Skeletal muscle satellite cell (primary cell): ENCODE results near the gene TMEM72.

ENCODE experiments used
- H3K27me3 ChIP-seq: 2 replicates; pipeline ENCODE4 v1.7.0; 2013; ENCODE audit warnings: low read length; ENCODE audit not compliant: control insufficient read depth, insufficient read depth
- H3K36me3 ChIP-seq: 2 replicates; pipeline ENCODE4 v1.7.0; 2013; ENCODE audit warnings: mild to moderate bottlenecking, control low read depth, low read length; ENCODE audit not compliant: insufficient read depth
- H3K4me1 ChIP-seq: 2 replicates; pipeline ENCODE4 v1.7.0; 2013; ENCODE audit warnings: low read length; ENCODE audit not compliant: control insufficient read depth, insufficient read depth
- H3K4me2 ChIP-seq: 2 replicates; pipeline ENCODE4 v1.7.0; 2013; ENCODE audit warnings: mild to moderate bottlenecking, low read length
- H3K4me3 ChIP-seq: 2 replicates; pipeline ENCODE4 v1.7.0; 2013; ENCODE audit warnings: low read length
- H3K9ac ChIP-seq: 2 replicates; pipeline ENCODE4 v1.7.0; 2013; ENCODE audit warnings: mild to moderate bottlenecking, low read depth, low read length, moderate library complexity
- H3K9me3 ChIP-seq: replicated peaks from 2 replicates; pipeline ENCODE4 v1.7.0; 2013; ENCODE audit warnings: mild to moderate bottlenecking, control low read depth, low read length

The TMEM72 gene

DNA sequence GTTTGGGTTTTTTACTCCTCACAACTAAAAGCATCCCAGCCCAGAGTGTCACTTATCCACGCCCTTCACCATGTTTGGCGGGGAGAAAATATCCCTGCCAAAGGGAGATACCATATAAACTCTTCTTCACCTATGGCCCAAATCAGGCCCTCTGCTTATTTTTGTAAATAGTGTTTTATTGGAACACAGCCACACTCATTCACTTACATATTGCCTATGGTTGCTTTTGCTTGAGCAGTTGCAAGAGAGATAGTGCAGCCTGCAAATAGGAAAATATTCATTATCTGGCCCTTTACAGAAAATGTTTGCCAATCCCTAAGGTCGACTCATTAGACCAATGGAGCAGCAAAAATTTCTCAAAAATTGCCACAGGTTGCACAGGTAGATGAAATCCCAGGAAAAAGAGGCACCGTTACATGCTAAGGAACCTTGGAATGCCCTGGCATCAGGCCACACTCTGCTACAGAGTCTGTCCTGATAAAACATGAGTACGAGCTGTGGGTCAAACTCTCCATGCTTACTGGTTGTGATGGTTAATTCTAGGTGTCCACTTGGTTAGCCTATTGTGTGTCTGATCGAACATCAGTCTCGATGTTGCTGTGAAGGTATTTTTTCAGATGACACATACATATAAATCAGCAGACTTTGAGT is 40.6 kb downstream of the TMEM72 start:
- Histone ChIP-seq H3K9ac (no peak overlapping the region), H3K9me3 (no peaks in the 10 kb centered on the region), H3K36me3 (peaks cover 2% of the 10 kb centered on the region), H3K4me3 (no peak overlapping the region), H3K4me1 (no peaks in the 10 kb centered on the region), H3K27me3 (no peaks in the 10 kb centered on the region), H3K4me2 (no peak overlapping the region)

DNA sequence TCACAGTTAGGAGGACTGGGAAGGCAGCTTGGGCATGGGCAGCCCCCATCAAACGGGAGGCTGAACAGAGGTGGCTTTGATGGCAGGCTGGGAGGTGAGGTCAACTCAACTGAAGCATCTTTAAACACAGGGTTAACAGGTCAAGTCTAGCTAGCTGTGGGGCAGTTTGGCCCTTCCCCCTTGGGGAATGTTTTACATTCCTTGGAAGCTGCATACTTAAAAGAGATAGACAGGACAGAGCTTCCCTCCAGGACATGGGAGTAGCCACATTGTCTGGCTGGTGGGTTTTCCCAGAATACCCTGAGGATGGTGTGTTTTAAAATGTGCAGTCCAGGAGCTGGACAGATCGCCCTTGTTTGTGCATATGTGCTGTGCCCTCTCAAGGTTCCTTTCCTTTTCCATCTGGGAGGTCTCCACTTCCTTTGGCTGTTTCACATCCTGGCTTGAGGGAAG is 41.7 kb downstream of the TMEM72 start:
- Histone ChIP-seq H3K9me3 (no peaks in the 10 kb centered on the region), H3K4me3 (no peak overlapping the region), H3K4me2 (no peak overlapping the region), H3K4me1 (peaks cover under 1% of the 10 kb centered on the region), H3K9ac (no peak overlapping the region), H3K36me3 (peaks cover 4% of the 10 kb centered on the region), H3K27me3 (no peaks in the 10 kb centered on the region)

DNA sequence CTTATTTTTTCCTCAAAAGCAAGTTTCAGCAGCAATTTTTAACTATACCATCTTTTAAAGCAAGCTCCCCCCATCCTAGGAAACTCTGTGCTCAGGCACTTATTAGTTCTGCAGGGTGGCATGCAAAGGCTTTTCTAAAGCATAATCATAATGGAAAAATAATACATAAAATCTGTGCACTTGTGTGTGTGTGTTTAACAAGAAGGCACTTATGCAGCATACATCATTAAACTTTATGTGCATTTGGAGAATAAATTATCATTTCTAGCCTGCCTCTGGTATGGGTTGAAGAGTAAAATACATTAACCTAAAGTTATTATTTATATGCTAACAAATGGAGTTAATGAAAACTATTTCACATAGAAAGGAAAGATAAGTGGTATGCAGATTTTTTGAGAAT is 42.9 kb downstream of the TMEM72 start:
- Histone ChIP-seq H3K9ac (no peak overlapping the region), H3K4me1 (peaks cover 11% of the 10 kb centered on the region), H3K4me2 (no peak overlapping the region), H3K4me3 (no peak overlapping the region), H3K27me3 (no peaks in the 10 kb centered on the region), H3K9me3 (no peaks in the 10 kb centered on the region), H3K36me3 (peaks cover 4% of the 10 kb centered on the region)

DNA sequence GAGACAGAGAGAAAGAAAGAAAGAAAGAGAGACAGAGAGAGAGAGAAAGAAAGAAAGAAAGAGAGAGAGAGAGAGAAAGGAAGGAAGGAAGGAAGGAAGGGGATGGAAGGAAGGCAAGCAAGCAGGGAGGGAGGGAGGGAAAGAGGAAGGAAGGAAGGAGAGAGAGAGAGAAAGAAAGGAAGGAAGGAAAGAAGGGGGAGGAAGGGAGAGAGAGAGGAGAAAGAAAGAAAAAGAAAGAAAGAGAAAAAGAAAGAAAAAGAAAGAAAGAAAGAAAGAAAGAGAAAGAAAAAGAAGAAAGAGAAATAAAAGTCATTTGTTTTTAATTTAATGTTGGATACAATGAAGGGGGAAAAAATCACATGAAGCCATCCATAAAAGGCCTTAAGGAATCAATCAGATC is 43.8 kb downstream of the TMEM72 start:
- Histone ChIP-seq H3K36me3 (peaks cover 4% of the 10 kb centered on the region), H3K4me3 (no peak overlapping the region)

DNA sequence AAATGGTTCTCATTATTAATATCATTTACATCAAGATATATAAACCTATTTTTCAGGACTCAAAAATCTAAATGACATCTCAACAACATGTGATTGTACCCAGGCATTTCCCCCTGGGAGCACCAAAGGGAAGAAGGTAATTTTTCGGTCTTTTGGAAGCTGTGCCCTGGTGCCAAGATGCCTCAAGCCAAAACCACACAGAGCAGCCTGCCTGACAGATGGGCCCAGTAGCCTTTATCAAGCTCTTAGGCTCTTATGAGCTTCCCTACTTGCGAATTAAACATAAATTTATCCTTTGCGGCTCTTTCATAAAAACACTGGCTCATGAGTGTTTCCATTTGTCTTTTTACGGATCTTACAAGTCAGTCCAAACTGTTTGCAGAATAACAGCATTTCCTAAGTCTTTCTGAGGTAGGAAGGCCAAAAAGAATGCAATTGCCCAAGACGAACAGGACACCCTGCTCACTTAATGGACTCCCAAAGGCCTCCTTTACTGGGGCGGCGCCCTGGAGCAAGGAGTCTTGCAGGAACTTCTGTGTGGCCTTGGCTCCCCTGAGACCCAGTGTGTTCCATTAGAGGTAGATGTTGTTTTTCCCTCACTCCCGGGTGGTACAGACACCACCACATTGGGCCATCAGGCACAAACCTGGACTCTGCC is 44.4 kb downstream of the TMEM72 start:
- Histone ChIP-seq H3K27me3 (no peaks in the 10 kb centered on the region), H3K4me3 (no peak overlapping the region), H3K9ac (no peak overlapping the region), H3K4me1 (peaks cover 21% of the 10 kb centered on the region), H3K9me3 (no peaks in the 10 kb centered on the region), H3K4me2 (no peak overlapping the region), H3K36me3 (peaks cover 4% of the 10 kb centered on the region)

More for the DNA sequence above, 43.8 kb downstream of the TMEM72 start:
- Histone ChIP-seq H3K9me3 (no peaks in the 10 kb centered on the region), H3K4me2 (no peak overlapping the region), H3K27me3 (no peaks in the 10 kb centered on the region), H3K9ac (no peak overlapping the region), H3K4me1 (peaks cover 15% of the 10 kb centered on the region)

DNA sequence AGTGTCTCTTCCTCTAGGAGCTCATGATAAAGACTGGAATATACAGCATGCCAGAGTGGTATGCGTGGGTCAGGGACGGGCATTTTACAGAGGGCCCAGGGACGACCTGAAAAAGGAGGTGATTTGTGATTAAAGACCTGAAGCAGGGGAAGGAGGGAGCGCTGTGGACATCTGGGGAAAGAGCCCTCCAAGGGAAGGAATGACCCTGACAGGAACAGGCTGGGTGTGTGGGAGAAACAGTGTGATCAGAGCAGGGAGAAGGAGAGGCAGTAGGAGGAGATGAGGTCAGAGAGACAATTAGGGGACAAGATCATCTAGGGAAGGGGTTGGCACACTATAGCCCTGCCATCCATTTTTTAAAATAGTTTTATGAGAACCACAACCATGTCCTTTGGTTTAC is 45.1 kb downstream of the TMEM72 start:
- Histone ChIP-seq H3K4me3 (no peak overlapping the region), H3K36me3 (peaks cover 4% of the 10 kb centered on the region), H3K4me2 (no peak overlapping the region), H3K4me1 (peaks cover 27% of the 10 kb centered on the region), H3K9me3 (no peaks in the 10 kb centered on the region), H3K27me3 (no peaks in the 10 kb centered on the region), H3K9ac (no peak overlapping the region)

DNA sequence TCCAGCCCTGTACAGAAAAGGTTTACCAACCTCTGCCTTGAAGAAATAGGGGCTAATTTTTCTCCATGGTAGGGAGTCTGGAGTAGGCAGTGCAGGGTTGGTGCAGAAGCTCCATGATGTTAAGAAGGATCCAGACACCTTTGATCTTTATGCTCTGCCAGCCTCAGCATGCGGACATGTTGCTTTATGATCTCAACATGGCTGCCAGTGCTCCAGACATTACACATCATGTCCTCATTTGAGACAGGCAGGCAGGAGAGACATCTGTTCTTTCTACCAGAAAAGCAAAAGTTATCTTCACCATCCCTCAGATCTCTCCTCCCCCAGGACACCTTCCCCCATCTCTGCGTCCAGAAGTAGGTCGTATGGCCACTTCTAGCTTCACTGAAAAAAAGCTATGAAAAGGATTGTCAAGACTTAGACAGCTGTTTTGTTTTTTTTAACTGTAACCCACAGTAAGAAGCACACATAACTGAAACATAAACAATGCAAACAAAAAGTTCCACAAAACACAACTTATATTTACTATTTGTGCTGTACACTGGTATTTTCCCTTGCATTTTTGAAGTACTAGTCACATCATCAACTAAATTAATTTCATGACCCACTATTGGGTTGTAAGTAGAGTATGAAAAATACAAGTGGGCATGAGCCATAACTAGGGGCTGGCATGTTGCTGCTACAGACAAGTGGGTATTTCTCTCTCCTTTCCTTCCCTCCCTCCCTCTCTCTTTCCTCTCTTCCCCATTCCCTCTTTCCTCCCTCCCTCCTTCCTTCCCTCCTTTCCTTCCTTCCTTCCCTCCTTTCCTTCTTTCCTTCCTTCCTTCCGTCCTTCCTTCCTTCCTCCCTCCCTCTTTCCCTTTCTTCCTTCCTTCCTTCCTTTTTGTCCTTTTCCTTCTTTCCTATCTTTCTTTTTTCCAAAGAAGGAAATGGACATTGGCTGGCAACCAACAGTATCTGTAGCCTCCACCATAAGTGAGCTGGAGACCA is 45.9 kb downstream of the TMEM72 start:
- H3K4me2 ChIP-seq = no peak overlapping the region
- H3K27me3 ChIP-seq = no peaks in the 10 kb centered on the region
- no peak overlapping the region for H3K4me3 ChIP-seq
- peaks cover 28% of the 10 kb centered on the region for H3K4me1 ChIP-seq
- H3K9me3 ChIP-seq = no peaks in the 10 kb centered on the region
- peaks cover 4% of the 10 kb centered on the region for H3K36me3 ChIP-seq
- no peak overlapping the region for H3K9ac ChIP-seq

DNA sequence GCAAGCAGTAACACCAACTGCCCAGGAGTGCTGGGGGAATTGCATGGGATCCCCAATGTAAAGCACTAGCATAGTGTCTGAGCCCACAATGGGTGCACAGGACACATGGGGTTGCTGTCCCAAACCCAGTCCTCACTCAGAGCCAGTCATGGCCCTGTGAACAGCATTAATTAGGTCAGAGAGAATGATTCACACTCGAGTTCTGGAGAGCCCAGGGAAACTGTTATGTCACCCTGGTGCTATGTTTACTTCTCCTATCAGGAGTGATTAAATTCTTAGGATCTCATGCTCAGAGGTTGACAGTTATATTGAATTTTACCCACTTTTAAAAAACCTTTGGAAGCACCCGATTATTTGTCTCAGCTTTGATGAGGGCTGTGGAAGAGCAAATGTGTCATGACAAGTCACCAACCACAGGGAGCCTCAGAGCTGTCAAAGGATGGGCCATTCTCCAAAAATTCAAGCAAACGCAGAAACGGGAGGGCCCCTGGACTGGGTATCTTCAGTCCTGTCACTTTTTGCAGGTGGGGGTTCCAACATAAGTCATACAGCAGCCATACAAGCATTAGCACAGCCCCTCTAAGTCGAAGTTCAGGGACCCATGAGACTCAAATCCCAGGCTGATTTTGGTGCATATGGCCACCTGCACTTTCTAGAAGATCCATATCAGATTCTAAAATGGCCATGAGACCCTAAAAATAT is 47.2 kb downstream of the TMEM72 start:
- H3K4me2 ChIP-seq = peak overlapping the region; percentile 87
- H3K4me3 ChIP-seq = peak overlapping the region; percentile 97
- H3K36me3 ChIP-seq = peaks cover 4% of the 10 kb centered on the region
- H3K27me3 ChIP-seq = no peaks in the 10 kb centered on the region
- no peaks in the 10 kb centered on the region for H3K9me3 ChIP-seq
- H3K9ac ChIP-seq = peak overlapping the region; percentile 91
- H3K4me1 ChIP-seq = peaks cover 34% of the 10 kb centered on the region

DNA sequence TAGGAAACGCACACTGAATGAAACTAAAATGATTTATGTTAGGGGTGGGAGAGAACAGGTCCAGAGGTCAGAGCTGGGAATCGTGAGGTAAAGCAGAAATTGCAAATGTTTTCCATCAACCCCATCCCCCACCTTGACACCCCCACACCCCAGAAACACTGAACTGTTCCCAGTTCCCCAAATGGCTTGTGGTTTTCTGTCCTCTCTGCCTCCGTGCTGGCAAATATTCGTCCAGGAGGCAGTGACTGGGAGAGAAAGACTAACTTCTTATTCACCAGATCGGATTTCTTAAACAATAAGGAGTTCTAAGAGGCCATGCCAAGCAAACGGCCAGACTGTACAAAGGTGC is 47.7 kb downstream of the TMEM72 start:
- Histone ChIP-seq H3K4me3 (peak overlapping the region; percentile 97), H3K27me3 (no peaks in the 10 kb centered on the region), H3K4me1 (peaks cover 39% of the 10 kb centered on the region), H3K36me3 (peaks cover 4% of the 10 kb centered on the region), H3K9me3 (no peaks in the 10 kb centered on the region), H3K9ac (peak overlapping the region; percentile 91), H3K4me2 (peak overlapping the region; percentile 87)

DNA sequence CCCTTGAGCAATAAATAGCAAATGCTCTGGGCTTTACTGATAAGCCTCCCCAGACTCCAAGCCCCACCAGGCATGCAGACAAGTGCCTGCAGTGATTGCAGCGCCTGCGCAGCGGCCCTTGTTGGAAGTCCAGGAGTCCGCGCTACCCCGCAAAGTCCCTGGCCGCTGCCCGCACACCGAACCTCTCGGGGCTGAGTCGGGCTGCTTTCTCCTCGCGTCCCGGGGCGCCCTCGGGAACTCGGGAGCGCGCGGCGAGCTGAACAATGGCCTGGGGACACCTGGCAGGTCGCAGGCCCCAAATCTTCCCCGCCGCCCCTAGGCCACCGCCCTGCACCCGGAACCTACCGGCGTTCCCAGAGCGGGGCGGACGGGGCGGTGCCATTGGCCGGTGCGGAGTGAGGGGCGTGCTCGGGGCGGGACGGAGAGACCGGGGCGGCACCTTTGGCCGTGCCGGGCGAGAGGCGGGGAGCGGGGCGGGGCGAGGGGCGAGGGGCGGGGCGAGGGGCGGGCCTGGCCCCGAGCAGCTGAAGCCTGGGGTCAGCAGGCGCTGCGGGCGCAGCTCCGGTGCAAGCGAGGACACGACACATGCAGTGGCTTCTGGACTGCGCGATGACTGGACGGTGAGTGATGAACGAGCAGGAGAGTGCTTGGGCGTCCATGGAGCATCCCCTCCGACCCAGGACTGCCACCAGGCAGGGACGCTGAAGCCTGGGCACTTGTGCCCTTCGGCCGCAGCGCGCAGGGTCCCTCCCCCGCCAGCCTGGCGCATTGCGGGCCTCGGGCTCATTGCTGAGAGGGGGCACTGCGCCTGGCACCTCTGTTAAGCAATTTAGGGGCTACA is 48.3 kb downstream of the TMEM72 start, which contains the start of gene RASSF4:
Gene RASSF4, plus strand, starts transcription at position 556 of the 841 bp plus-strand sequence. CDS start 10,401 bp downstream, outside the sequence.
- Histone ChIP-seq H3K36me3 (peaks cover 4% of the 10 kb centered on the region), H3K9me3 (no peaks in the 10 kb centered on the region), H3K4me3 (peak within 1 kb of the TSS; percentile 97), H3K27me3 (no peaks in the 10 kb centered on the region), H3K4me1 (peaks cover 45% of the 10 kb centered on the region), H3K4me2 (peak within 1 kb of the TSS; percentile 89), H3K9ac (peak within 1 kb of the TSS; percentile 91)
